ENCODE results near the gene COPZ1.
A peak's percentile ranks its signal among the peaks of the same experiment; 100 is the strongest.
"Not testable (repeated sequence)": the region's sequence is repeated elsewhere in the genome, so short reads cannot be mapped to it uniquely, and the experiment has no call there.

The COPZ1 gene

DNA sequence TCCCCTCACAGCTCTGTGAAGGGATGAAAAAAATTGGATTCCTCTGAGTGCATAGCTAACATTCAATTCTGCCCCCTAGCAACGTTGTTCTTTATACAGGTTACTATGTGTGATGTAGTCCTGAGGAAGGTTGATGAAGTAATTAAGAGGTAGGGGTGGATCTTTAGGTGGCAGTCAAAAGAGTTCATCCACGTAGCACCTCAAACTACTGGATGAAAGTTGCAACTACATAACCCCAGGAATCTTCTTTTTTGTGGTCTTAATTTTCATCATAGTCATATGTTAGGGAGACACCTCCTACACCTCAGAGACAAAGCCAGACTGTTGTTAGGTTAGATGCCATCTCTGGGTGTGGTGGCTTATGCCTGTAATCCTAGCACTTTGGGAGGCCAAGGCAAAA is 13.9 kb upstream of the COPZ1 start:
- H3K27ac ChIP-seq: no peak overlapping the region

DNA sequence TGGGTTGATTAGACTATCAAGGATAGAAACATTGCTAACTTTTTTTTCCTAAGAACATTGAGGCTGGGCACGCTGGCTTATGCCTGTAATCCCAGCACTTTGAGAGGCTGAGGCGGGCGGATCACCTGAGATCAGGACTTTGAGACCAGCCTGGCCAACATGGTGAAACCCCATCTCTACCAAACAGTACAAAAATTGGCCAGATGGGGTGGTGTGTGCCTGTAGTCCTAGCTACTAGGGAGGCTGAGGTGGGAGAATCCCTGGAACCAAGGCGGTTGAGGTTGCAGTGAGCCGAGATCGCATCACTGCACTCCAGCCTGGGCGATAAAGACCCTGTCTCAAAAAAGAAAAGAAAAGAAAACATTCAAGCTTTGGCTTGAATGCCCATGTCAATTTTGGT is 12.6 kb upstream of the COPZ1 start:
- H3K27ac ChIP-seq: not testable (repeated sequence)

More for the DNA sequence above, 13.9 kb upstream of the COPZ1 start:
- TF ChIP-seq ZFX (IDR thresholded peaks at IDR 0.05) (no peak), CTCF (conservative IDR thresholded peaks at IDR 0.05) (no peak)

- H3K27ac ChIP-seq: no peak overlapping the region
- no peak for TF ChIP-seq ZFX (IDR thresholded peaks at IDR 0.05)
These were observed 3.6 kb upstream of the COPZ1 start for GRCh38 chr12:54321363-54321762.

DNA sequence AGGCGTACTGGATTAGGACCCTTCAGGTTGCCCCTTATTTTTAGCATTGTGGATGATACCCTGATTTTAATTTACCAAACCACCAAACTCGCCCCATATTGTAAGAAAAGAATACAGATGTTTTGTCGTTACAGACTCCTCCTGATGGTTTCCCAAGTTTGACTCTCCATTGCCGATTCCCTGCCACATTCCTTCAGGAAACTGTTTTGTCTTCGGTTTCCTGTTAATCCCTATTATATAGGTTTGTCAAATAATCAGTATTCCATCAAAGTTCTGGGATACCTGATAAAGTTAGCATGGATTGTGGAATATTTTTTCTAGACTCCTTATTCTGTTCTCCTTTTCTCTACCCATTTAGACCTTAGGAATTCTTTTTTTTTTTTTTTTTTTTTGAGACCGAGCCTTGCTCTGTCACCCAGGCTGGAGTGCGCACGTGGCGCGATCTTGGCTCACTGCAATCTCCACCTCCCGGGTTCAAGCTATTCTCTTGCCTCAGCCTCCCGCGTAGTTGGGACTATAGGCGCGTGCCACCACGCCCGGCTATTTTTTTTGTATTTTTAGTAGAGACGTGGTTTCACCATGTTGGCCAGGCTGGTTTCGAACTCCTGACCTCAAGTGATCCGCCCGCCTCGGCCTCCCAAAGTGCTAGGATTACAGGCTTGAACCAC is 645 bp downstream of the COPZ1 start:
- H3K27ac ChIP-seq: peak overlapping the region; percentile 81
- peak; percentile 57; the same call in 1 of the 2 replicates for TF ChIP-seq ZFX (IDR thresholded peaks at IDR 0.05)

- H3K27ac ChIP-seq: no peak overlapping the region
These were observed 3.8 kb downstream of the COPZ1 start for GRCh38 chr12:54328595-54329337.

GRCh38 chr12:54329759-54330158 is 4.8 kb downstream of the COPZ1 start:
- H3K27ac ChIP-seq: no peak overlapping the region
- no peak for TF ChIP-seq CTCF (conservative IDR thresholded peaks at IDR 0.05)
- no peak for TF ChIP-seq ZFX (IDR thresholded peaks at IDR 0.05)

More at GRCh38 chr12:54328595-54329337, 3.8 kb downstream of the COPZ1 start:
- TF ChIP-seq CTCF (conservative IDR thresholded peaks at IDR 0.05) (no peak), ZFX (IDR thresholded peaks at IDR 0.05) (no peak)

- TF ChIP-seq CTCF (conservative IDR thresholded peaks at IDR 0.05) (no peak), ZFX (IDR thresholded peaks at IDR 0.05) (no peak)
- H3K27ac ChIP-seq: no peak overlapping the region
These were observed 5.5 kb downstream of the COPZ1 start for GRCh38 chr12:54330442-54330841.

DNA sequence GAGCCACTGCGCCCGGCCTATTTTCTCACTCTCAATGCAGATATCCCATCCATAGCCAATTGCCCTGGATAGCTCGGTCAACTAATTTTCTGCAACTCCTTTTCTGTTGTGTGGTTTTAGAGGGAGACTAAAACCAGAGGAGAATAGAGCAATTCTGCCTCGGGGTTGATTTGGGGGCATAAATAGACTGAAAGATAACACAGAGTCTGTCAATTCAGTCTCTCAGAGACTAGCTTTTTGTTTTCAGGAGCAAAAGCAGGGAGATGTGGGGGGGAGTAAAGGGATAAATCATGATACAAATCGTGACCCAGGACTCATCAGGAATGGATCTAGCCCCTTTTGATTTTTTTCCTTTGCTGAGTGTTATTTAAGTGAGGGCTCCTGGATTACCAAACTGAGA is 6.5 kb downstream of the COPZ1 start:
- H3K27ac ChIP-seq: no peak overlapping the region
- TF ChIP-seq ZFX (IDR thresholded peaks at IDR 0.05) (no peak), CTCF (conservative IDR thresholded peaks at IDR 0.05) (no peak)

Data from C4-2B (cell line).